VCaP (cell line): Measurements from ENCODE around the gene USP20.
A peak's percentile ranks its signal among the peaks of the same experiment; 100 is the strongest.
"Not testable (repeated sequence)": the region's sequence is repeated elsewhere in the genome, so short reads cannot be mapped to it uniquely, and the experiment has no call there.

Experiments used
- H3K27ac ChIP-seq: fragments of 450-650 bp; 2 replicates; pipeline ENCODE4 v1.5.1; 2017
- TF ChIP-seq, protein P1 (sequence below): fragments of 450-650 bp; conservative IDR thresholded peaks from 2 replicates; pipeline ENCODE4 v1.5.1; 2017; ENCODE audit warnings: mild to moderate bottlenecking, moderate library complexity

USP20 gene

DNA sequence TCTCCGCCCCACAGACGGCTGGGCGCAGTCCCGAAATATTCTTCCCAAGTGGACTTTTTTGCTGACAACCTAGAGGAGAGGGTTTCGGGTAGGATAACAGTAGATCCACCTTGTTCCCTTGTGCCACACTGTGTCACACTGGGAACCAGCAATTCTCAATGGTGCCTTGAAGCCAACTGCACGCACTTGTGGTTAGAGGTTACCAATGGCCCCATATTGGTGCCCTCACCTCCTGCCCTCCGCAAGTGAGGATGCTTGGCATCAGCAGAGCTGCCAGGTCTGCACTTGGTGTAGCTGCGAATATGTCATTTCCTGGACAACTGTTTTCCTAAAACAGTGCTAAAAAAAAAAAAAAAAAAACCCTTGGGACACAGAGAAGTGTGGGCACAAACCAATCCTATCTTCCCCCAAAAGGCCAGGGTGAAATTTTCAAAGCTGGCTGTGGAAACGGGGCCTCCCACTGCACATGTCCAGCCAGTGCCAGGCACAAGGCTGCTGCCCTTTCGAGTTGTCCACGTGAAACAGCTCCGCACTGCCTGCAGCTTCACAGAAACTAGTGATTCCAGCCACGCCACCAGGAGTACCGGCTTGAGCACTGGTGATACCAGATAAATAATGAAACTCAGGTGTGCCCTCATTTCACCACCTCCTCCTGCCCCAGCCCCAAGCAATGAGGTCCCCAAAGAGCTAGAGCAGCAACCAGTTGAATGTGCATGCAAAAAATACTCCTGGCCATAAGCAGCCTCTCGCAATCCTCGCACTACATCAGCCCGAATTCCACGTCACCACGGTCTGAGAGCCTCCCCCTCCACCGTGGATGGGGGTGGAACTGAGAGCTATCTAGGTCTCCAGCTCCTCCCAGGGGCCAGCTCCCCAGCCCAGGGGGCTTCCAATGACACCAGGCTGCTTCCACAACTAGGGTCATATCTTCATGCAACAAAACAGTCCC, 51.2 kb downstream of the USP20 start:
- H3K27ac ChIP-seq: peak overlapping the region; percentile 91
- TF ChIP-seq, protein P1, sequence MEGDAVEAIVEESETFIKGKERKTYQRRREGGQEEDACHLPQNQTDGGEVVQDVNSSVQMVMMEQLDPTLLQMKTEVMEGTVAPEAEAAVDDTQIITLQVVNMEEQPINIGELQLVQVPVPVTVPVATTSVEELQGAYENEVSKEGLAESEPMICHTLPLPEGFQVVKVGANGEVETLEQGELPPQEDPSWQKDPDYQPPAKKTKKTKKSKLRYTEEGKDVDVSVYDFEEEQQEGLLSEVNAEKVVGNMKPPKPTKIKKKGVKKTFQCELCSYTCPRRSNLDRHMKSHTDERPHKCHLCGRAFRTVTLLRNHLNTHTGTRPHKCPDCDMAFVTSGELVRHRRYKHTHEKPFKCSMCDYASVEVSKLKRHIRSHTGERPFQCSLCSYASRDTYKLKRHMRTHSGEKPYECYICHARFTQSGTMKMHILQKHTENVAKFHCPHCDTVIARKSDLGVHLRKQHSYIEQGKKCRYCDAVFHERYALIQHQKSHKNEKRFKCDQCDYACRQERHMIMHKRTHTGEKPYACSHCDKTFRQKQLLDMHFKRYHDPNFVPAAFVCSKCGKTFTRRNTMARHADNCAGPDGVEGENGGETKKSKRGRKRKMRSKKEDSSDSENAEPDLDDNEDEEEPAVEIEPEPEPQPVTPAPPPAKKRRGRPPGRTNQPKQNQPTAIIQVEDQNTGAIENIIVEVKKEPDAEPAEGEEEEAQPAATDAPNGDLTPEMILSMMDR: no peak

DNA sequence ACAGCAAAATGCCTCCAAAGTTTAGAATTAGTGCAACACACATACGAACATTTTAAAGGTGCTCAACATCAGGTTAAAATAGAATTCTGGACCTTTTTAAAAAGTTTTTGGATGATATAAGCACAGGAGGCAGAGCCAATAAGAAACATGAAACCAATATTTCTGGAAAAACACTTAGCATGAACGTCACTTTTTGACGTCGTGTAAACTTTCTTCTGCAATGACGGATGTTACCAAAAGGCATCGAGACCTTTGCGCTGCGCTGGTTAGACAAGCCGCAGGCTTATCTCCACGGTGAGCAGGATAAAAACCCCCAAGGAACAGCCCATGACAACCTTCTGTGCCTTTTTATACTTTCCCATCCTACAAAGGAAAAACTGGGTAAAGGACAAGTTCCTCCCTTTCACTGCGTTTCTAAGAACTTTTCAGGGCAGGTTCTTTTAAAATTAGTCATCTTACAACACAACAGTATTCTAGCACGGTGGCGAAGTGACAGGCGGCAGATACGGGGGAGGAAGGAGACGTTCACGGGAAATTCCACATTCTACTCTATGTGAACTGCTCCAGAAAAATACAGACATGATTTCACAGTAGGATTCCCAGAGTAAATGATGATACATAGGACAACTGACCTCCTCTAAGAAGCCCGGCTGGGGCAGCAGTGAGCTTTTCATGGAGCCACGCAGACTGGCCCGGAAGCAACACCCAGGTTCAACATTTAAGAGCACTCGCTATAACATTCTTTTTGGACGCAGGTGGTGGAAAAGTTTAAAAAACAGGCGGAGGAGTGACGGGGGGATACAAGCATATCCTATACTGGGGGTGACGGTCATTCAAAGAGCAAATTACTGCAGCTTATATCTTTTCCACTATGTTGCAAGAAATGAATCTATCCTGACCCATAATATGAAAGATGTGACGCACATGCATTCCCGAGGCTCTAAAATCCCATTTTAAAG, 52.4 kb downstream of the USP20 start:
- no peak overlapping the region; the same call in 1 of the 2 replicates for H3K27ac ChIP-seq
- TF ChIP-seq, protein P1: no peak

DNA sequence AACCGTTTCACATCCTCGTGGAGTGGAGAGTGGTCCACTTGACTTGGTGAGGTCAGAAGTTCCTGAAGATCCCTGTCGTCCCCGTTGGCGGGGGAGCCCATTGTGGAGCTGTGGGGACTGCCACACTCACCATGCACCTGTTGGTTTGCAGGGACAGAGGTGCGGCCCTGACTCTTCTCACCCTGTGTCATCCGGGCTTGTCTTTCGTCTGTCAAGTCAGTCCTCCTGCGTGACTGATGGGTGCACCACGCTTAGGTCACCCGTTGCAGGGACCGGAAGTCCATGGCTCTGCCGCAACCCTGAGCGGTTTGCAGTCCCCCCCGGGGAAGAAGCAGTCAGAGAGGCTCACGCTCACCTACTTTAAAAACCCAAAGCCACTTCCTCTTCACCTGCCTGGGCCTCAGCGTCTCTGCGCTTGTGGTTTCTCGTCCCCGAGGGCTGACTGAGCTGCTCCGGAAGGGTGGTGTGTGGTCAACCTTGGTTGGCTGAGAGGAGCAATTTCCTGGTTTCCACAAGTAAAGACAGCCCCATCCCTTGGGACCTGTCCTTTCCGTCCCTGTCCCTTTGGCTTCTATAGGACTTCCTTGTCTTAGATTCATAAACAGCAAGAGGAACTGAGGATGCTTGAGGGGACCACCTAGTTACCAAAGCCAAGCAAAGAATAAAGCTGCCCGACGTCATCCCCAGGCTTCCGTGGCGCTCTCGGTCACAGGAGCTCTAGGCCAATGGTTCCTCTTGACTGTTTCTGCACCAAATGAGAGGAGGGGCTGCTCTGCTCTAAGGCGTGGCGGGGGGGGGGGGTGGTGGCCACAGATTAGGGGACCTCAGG, 53.2 kb downstream of the USP20 start:
- TF ChIP-seq, protein P1: no peak
- no peak overlapping the region for H3K27ac ChIP-seq

DNA sequence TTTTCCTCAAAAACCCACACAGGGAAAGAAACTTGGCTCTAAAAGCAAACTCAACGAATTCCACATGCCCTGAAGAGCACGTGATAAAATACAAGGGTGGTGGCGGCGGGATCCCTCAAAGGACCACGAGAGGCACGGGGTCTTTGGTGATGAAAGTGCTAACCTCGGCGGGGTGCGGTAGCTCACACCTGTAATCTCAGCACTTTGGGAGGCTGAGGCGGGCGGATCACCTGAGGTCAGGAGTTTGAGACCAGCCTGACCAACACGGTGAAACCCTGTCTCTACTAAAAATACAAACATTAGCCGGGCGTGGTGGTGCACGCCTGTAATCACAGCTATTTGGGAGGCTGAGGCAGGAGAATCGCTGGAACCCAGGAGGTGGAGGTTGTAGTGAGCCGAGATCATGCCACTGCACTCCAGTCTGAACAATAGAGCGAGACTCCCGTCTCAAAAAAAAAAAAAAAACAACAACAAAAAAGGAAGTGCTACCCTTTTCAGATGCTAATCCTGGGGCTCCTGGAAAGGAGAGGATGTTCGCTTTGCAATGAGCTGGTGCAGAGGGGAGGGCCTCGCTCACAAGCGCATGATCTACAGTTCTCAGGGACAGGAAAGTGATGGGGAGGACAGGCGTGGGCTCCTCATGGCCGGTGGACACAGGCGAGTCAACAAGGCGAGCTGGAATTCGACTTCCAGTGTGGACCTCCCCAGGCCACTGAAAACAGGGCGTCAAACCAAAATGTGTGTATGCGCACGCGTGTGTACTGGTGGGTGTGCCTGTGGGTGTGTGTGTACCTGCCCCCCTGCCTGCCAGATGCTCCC, 54.1 kb downstream of the USP20 start:
- TF ChIP-seq, protein P1: no peak
- no peak overlapping the region for H3K27ac ChIP-seq

DNA sequence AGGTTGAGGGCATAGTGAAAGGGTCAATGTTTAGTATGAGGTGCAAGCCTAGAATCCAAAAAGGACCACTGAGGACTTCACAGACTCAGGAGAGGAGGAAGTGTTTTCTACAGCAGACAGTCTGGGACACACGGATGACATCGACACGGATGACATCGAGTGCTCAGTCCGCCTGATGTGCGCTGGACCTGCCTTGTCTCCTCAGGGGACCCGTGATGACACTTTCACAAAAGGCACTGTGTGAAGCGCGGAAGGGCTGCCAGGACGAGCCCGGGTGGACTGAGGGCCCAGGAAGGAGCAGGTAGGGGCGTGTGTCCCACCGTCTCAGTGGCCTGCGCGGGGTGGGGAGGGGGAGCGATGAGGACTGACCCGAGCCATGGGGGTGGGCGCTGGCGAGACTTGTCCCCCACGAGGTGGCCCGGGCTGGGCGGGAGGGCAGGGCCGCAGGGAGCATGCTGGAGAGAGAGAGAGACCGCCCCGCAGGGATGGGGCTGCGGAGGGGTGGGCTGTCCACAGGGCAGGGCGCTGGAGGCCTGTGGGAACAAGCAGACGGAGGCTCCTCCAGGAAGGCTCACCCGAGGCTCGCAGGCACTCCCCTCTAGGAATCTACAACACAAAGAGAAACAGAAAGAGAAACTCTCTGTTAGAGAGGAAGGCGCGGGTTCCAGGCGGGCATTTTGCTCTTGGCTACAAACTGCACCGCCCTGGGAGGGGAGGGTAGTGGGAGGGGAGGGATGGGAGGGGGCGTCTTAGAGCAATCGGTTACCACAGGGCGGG, 54.9 kb downstream of the USP20 start:
- H3K27ac ChIP-seq: no peak overlapping the region
- TF ChIP-seq, protein P1: no peak

DNA sequence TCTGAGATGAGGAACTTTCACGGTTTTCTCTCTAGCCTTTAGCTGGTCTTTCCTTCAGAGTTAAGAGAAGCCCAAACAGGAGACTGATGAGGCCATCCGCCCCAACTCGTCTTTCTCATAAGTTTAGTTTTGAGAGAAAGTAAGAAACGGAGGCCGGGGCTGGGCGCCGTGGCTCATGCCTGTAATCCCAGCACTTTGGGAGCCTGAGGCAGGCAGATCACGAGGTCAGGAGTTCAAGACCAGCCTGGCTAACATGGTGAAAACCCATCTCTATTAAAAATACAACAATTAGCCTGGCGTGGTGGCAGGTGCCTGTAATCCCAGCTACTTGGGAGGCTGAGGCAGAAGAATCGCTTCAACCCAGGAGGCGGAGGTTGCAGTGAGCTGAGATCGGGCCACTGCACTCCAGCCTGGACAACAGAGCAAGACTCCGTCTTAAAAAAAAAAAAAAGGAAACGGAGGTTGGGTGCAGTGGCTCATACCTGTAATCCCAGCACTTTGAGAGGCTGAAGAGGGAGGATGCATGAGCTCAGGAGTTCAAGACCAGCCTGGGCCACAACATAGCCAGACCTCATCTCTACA, 55.6 kb downstream of the USP20 start:
- H3K27ac ChIP-seq: not testable (repeated sequence)
